Ovary (tissue), 9 donors: Measurements from ENCODE around the gene FN3K. TPM values are rescaled to one million over a fixed set of nuclear protein-coding genes. Genes with fewer than 3 reads are reported as not detected.

Source experiments
- DNase-seq, 5 donors: peaks; one replicate each; pipeline ENCODE4 v3.0.0-alpha.2; 2019 to 2020
- H3K27ac ChIP-seq, 2 donors: fragments of 200-600 bp; one replicate each; pipeline versions ENCODE4 v1.5.1 to v1.8.0; 2019 to 2022
- H3K27me3 ChIP-seq: fragments of 200-600 bp; one replicate; pipeline ENCODE4 v1.8.0; 2022
- H3K36me3 ChIP-seq: fragments of 200-600 bp; sonication (generic); one replicate; pipeline ENCODE4 v1.5.1; 2019
- H3K4me1 ChIP-seq: one replicate; pipeline ENCODE4 v1.8.1; 2013; ENCODE audit warnings: mild to moderate bottlenecking, moderate library complexity; ENCODE audit not compliant: insufficient read depth
- H3K4me3 ChIP-seq: fragments of 200-600 bp; sonication (generic); one replicate; pipeline ENCODE4 v1.5.1; 2017
- H3K9me3 ChIP-seq, 2 donors: fragments of 200-600 bp in 1 of 2; sonication (generic) in 1 of 2; one replicate each; pipeline versions ENCODE4 v1.5.1 to v1.8.1; 2013 to 2019; ENCODE audit warnings: mild to moderate bottlenecking in 1 of 2, moderate library complexity in 1 of 2
- CTCF ChIP-seq, 3 donors: fragments of 450-650 bp in 2 of 3; fragments of 200-600 bp in 1 of 3; IDR thresholded peaks; one replicate each; pipeline versions ENCODE4 v1.5.1 to v1.8.0; 2016 to 2022; ENCODE audit warnings: antibody characterized with exemption in 3 of 3, mild to moderate bottlenecking in 1 of 3
- EP300 ChIP-seq: sonication (generic); formaldehyde crosslinking; IDR thresholded peaks from one replicate; pipeline ENCODE4 v1.6.1; 2017; ENCODE audit warnings: antibody characterized with exemption
- POLR2A ChIP-seq: fragments of 450-650 bp; IDR thresholded peaks from one replicate; pipeline ENCODE4 v1.6.1; 2017; ENCODE audit warnings: antibody characterized with exemption, mild to moderate bottlenecking, moderate library complexity
- WGBS, 3 donors: extraction: QIAGEN DNeasy Blood & Tissue Kit in 1 of 3; methylation state at CpG; one replicate each; pipeline versions ENCODE4 v1.1.5 to v1.1.7; 2013 to 2017; 5-methylcytosine and 5-hydroxymethylcytosine counted together
- intact Hi-C, 4 donors: fragments of 100-400 bp; cut with DNase I; formaldehyde crosslinking; loops; one replicate each; pipeline versions ENCODE4 v1.11.0 to v1.15.1; 2022 to 2023
- polyA plus RNA-seq, 2 donors: library from polyadenylated mRNA; stranded (reverse); fragments of 200-250 nt in 1 of 2; fragments of 350-450 nt in 1 of 2; fragmentation: Illumina TruSeq in 1 of 2; extraction: RNeasy Lipid Tissue Mini Kit (QIAGEN cat#74804) in 1 of 2; gene quantifications; one replicate each; pipeline ENCODE4 v1.2.3, GENCODE V29; 2013 to 2014
- total RNA-seq, 7 donors: library from RNA; depleted of rRNA in 2 of 7; stranded (reverse); fragments of >200 nt in 2 of 7; fragmentation: NEBNext Ultra II Directional in 3 of 7; extraction: Animal tissue kit (Norgen Biotek cat#: 25700) in 3 of 7; gene quantifications; one replicate each; pipeline versions ENCODE4 v1.1.0 to v1.2.4, GENCODE V29; 2016 to 2023
- donor health status: DM: no; HTN: no; CAD: no; lungs with moderate emphysema.
- donor health status: DM: no; HTN: no; CAD: no.
- donor health status: Bipolar disorder and iron deficiency.
- donor health status: DM: yes; HTN: yes; CAD: no.
- donor health status: DM: no; HTN: no; CAD: no.
- donor health status: DM: yes; HTN: yes; CAD: no.

Gene FN3K
- total and polyA plus RNA-seq, 9 donors = 12.0 to 106 (median 30.1) TPM

GRCh38 chr17:82722341-82723013 is 12.9 kb upstream of the FN3K start:
- intact Hi-C loops = no loop called here
- H3K36me3 ChIP-seq = no peaks in the 10 kb centered on the region
- peaks cover 8% of the 10 kb centered on the region for H3K4me1 ChIP-seq
- WGBS, 3 donors = 78 to 83% (median 83%) methylated on average over 19 of the region's 19 CpGs
- TF ChIP-seq POLR2A (no peak), EP300 (no peak), CTCF (IDR thresholded peaks at IDR 0.05) (no peak)
- H3K4me3 ChIP-seq = no peak overlapping the region
- H3K9me3 ChIP-seq = no peaks in the 10 kb centered on the region
- H3K27me3 ChIP-seq = no peaks in the 10 kb centered on the region
- no peak overlapping the region for H3K27ac ChIP-seq
- no peak for DNase-seq

- Histone ChIP-seq H3K4me1 (peaks cover under 1% of the 10 kb centered on the region), H3K36me3 (no peaks in the 10 kb centered on the region), H3K4me3 (no peak overlapping the region), H3K9me3 (no peaks in the 10 kb centered on the region), H3K27me3 (no peaks in the 10 kb centered on the region), H3K27ac (no peak overlapping the region)
- TF ChIP-seq POLR2A (no peak), EP300 (no peak), CTCF (IDR thresholded peaks at IDR 0.05) (no peak)
- WGBS, 3 donors = 85 to 89% (median 87%) methylated on average over 26 of the region's 26 CpGs
- intact Hi-C loops = no loop called here
- no peak for DNase-seq
These were observed 12.1 kb upstream of the FN3K start for GRCh38 chr17:82723169-82723807.

GRCh38 chr17:82726427-82726826 is 9.0 kb upstream of the FN3K start:
- intact Hi-C loops = no loop called here
- 92 to 96% (median 96%) methylated on average over 10 of the region's 10 CpGs for WGBS, 3 donors

More at GRCh38 chr17:82726427-82726826, 9.0 kb upstream of the FN3K start:
- H3K4me1 ChIP-seq = no peaks in the 10 kb centered on the region
- DNase-seq = no peak
- H3K27me3 ChIP-seq = no peaks in the 10 kb centered on the region
- H3K36me3 ChIP-seq = no peaks in the 10 kb centered on the region
- no peaks in the 10 kb centered on the region for H3K9me3 ChIP-seq
- no peak for TF ChIP-seq POLR2A
- no peak for TF ChIP-seq EP300
- no peak for TF ChIP-seq CTCF (IDR thresholded peaks at IDR 0.05)
- no peak overlapping the region for H3K4me3 ChIP-seq
- no peak overlapping the region for H3K27ac ChIP-seq
